Measurements from ENCODE around the gene DOCK11.

Gene DOCK11

DNA sequence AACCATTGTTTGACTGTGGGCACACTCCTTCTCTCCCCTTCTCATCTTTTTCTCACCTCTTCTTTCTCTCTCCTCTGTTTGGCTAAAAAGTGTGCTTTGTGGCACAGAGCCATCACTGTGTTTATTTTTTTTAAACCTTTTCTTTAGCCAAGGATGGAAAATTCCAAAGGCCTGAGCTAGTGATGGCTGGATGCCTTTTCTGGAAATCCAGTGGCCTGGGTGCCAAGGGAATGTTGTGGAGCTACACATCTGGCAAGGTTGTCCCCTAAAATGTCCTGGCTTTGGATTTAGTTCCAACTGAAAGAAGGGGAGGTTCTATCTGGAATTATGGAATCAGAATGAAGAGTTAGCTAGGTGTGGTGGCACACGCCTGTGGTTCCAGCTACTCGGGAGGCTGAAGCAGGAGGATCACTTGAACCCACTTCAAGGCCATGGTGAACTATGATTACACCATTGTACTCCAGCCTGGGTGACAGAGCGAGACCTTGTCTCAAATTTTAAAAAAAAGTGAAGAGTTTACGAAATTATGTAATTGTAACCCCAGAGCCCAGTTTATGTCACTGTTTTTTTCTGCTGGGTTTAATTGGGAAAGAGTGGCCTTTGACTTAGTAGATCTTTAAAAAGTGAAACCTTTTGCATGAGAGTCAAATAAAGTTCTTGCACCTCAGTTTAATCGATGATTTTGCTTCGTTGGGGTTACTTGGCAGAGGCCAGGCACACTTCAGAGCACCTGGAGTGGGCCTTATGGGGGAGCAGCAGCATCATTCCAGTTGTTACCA, 17.7 kb downstream of the DOCK11 start:
- H3K9me3 Mint-ChIP-seq: peaks cover 6% of the 10 kb centered on the region
- H3K27me3 Mint-ChIP-seq: no peaks in the 10 kb centered on the region
- H3K27ac Mint-ChIP-seq: peak overlapping the region; percentile 40
- no peak overlapping the region for H3K4me3 Mint-ChIP-seq
- peaks cover 46% of the 10 kb centered on the region for H3K36me3 Mint-ChIP-seq (ENCODE audit: low read depth)
- H3K4me1 Mint-ChIP-seq (ENCODE audit: low read depth): peaks cover 63% of the 10 kb centered on the region

- Mint-ChIP-seq H3K27ac (peak overlapping the region; percentile 75), H3K9me3 (peaks cover 4% of the 10 kb centered on the region), H3K36me3 (ENCODE audit: low read depth) (peaks cover 10% of the 10 kb centered on the region), H3K4me3 (no peak overlapping the region), H3K4me1 (ENCODE audit: low read depth) (peaks cover 74% of the 10 kb centered on the region), H3K27me3 (no peaks in the 10 kb centered on the region)
These were observed 24.0 kb downstream of the DOCK11 start for GRCh38 chrX:118519411-118520215.

DNA sequence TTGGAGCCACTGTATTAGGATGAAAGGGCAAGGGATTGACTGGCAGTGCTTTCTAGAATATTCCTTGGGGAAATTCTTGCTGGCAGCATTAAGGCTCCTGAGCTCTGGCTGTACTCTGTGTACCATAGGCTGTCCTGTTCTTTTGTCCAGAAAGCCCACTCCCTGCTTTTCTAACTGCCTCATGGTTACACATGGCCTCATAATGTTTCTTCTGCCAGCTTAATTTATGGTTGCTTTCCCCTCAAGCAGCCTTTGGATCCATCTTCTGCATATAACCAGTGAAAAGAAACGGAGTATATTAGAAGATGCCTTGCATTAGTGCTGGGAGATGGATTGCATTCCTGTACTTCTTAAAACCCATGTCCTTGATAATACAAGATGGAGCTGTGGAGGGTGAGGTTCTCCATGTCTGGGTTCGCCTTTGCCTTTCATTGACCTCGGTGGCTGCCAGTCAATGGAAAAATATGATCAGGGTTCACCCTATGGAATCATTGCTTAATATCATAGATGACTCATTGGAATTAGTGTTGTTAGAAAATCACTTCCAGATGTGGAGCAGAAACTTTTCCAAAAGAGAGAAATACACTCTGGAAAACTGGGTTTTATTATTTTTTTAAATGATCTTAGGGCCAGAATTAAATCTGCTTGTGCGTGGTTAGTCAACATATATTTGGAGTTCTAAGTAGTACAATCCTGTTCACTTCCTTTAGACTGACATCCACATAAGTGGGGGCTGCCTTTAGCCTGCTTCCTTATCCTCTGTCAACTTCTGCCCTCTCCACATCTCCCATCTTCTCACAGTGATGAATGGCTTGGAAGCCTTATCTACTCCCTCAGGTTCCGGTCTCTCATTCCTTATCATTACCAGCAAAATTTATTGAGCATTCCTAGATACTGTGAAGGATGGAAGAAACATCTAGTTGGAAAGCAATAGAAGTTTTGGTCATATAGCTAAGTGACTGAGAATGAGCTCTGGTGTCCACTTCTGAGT, 24.9 kb downstream of the DOCK11 start:
- Mint-ChIP-seq H3K4me3 (peak overlapping the region; percentile 35), H3K9me3 (no peaks in the 10 kb centered on the region), H3K27me3 (no peaks in the 10 kb centered on the region), H3K36me3 (ENCODE audit: low read depth) (peaks cover 5% of the 10 kb centered on the region), H3K4me1 (ENCODE audit: low read depth) (peaks cover 74% of the 10 kb centered on the region), H3K27ac (peak overlapping the region; percentile 75)

GRCh38 chrX:118521435-118521834, 25.8 kb downstream of the DOCK11 start:
- Mint-ChIP-seq H3K36me3 (ENCODE audit: low read depth) (peaks cover 5% of the 10 kb centered on the region), H3K9me3 (no peaks in the 10 kb centered on the region), H3K27ac (peak overlapping the region; percentile 75), H3K27me3 (no peaks in the 10 kb centered on the region), H3K4me3 (no peak overlapping the region), H3K4me1 (ENCODE audit: low read depth) (peaks cover 82% of the 10 kb centered on the region)

- Mint-ChIP-seq H3K4me3 (no peak overlapping the region), H3K27ac (no peak overlapping the region), H3K27me3 (no peaks in the 10 kb centered on the region), H3K36me3 (ENCODE audit: low read depth) (peaks cover 5% of the 10 kb centered on the region), H3K9me3 (no peaks in the 10 kb centered on the region), H3K4me1 (ENCODE audit: low read depth) (peaks cover 91% of the 10 kb centered on the region)
These were observed 26.8 kb downstream of the DOCK11 start for GRCh38 chrX:118522230-118522926.

DNA sequence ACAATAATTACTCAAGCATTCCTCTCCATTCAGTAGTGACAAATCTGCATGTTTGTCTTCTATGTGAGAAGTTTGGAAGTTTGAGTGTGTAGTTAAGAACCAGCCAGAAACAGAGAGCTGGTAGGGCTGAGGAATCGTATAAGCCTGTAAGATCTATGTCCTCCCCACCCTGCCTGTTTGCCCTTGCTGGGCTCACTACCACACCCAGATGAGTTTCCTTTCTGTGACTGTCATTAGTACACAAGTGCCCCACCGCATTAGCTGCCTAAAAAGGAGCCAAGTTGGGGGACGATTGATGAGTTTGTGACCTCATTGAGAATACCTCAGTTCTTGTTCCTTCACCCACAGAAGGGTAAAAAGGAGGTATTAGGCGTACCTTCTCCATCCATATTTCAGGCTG, 28.3 kb downstream of the DOCK11 start:
- peaks cover 90% of the 10 kb centered on the region for H3K4me1 Mint-ChIP-seq (ENCODE audit: low read depth)
- H3K27me3 Mint-ChIP-seq: no peaks in the 10 kb centered on the region
- no peaks in the 10 kb centered on the region for H3K9me3 Mint-ChIP-seq
- H3K27ac Mint-ChIP-seq: peak overlapping the region; percentile 87
- H3K4me3 Mint-ChIP-seq: peak overlapping the region; percentile 40
- H3K36me3 Mint-ChIP-seq (ENCODE audit: low read depth): peaks cover 5% of the 10 kb centered on the region

DNA sequence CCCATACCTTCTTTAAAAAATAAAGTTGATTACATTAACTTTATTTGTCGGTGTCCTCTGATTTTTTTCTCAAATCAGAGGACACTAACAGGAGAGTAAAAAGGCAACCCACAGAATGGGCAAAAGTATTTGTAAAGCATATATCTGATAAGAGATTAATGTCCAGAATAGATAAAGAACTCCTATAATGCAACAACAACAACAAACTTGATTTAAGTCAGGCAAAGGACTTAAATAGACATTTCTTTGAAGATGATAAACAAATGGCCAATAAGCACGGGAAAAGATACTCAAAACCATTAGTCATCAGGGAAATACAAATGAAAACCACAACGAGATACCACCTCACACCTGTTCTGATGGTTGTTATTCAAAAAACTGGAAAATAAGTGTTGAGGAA, 28.7 kb downstream of the DOCK11 start:
- Mint-ChIP-seq H3K27ac (peak overlapping the region; percentile 87), H3K36me3 (ENCODE audit: low read depth) (peaks cover 5% of the 10 kb centered on the region), H3K27me3 (no peaks in the 10 kb centered on the region), H3K9me3 (no peaks in the 10 kb centered on the region), H3K4me3 (peak overlapping the region; percentile 40), H3K4me1 (ENCODE audit: low read depth) (peaks cover 89% of the 10 kb centered on the region)

DNA sequence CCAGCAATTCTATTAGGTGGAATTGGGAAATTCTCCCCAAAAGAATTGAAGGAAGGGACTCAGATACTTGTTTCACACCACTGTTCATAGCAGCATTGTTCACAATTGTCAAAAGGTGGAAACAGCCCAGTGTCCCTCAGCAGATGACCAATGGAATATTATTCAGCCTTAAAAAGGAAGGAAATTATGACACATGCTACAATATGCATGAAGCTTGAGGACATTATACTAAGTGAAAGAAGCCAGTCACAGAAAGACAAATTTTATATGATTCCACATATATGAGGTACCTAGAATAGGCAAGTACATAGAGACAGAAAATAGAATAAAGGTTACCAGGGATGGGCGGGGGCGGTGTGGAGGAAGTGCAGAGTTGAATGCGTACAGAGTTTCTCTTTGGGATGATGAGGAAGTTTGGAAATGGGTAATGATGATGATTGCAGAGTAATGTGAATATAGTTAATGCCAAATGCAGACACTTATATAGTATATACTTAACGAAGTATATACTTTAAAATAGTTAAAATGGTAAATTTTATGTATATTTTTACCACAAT, 29.6 kb downstream of the DOCK11 start:
- Mint-ChIP-seq H3K36me3 (ENCODE audit: low read depth) (peaks cover 5% of the 10 kb centered on the region), H3K9me3 (no peaks in the 10 kb centered on the region), H3K4me1 (ENCODE audit: low read depth) (peaks cover 89% of the 10 kb centered on the region), H3K4me3 (no peak overlapping the region), H3K27ac (peak overlapping the region; percentile 90), H3K27me3 (no peaks in the 10 kb centered on the region)

DNA sequence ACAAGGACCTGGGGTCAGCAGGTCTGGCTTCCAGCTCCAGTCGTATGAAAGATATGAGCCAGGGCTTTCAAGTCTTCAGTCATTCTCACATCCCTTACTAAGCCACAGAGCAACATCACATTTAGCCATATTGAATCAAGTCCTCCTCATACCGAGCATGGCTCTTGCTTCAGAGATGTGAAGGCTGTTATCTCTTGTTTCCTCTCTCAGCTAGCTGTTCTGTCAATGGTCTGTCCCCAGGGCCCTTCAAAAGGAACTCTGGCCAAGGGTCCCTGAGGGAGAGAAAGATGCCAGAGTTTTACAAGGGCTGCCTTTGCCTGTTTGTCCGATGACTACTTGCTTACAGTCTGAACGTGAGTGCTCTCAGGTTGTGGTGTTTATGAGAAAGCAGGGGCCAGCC, 30.5 kb downstream of the DOCK11 start:
- H3K36me3 Mint-ChIP-seq (ENCODE audit: low read depth): no peaks in the 10 kb centered on the region
- no peaks in the 10 kb centered on the region for H3K9me3 Mint-ChIP-seq
- no peak overlapping the region for H3K4me3 Mint-ChIP-seq
- H3K4me1 Mint-ChIP-seq (ENCODE audit: low read depth): peaks cover 89% of the 10 kb centered on the region
- H3K27ac Mint-ChIP-seq: peak overlapping the region; percentile 84
- H3K27me3 Mint-ChIP-seq: no peaks in the 10 kb centered on the region

DNA sequence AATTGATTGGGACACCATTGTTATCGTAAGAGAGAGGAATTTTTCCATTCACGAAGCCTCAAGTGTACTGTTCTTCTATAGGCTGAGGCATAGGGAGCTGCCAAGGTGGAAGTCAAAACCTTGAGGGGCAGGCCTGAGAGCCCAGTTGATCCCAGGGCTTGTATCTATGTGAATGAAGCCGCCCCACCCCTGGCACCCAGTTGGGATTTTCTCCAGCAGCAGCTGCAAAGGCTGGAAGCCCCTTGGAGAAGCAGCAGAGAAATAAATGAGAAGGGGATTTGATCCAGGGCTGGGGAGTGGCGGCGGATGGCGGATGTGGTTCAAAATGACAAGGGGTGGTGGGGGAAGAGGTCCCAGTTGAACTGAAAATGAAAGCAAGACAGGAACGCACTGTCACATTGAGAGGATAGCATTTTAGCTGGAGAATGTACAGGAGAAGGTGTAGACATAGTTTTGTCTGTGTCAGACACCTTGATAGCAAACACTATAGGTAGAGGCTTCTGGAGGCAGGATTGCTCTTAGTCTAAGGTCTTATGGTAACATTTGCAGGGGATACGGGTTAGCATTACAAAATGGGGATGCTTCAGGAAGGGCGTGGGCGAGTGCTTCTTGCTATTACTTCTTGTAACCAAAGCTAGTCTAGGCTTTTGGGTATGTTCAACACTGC, 32.6 kb downstream of the DOCK11 start:
- peaks cover 7% of the 10 kb centered on the region for H3K36me3 Mint-ChIP-seq (ENCODE audit: low read depth)
- H3K4me1 Mint-ChIP-seq (ENCODE audit: low read depth): peaks cover 81% of the 10 kb centered on the region
- H3K4me3 Mint-ChIP-seq: peak overlapping the region; percentile 90
- H3K27me3 Mint-ChIP-seq: no peaks in the 10 kb centered on the region
- peaks cover 3% of the 10 kb centered on the region for H3K9me3 Mint-ChIP-seq
- peak overlapping the region; percentile 96 for H3K27ac Mint-ChIP-seq

GRCh38 chrX:118530219-118530911, 34.8 kb downstream of the DOCK11 start:
- H3K4me3 Mint-ChIP-seq: peak overlapping the region; percentile 43
- peaks cover 3% of the 10 kb centered on the region for H3K9me3 Mint-ChIP-seq
- peaks cover 7% of the 10 kb centered on the region for H3K36me3 Mint-ChIP-seq (ENCODE audit: low read depth)
- peak overlapping the region; percentile 96 for H3K27ac Mint-ChIP-seq
- H3K27me3 Mint-ChIP-seq: no peaks in the 10 kb centered on the region
- peaks cover 83% of the 10 kb centered on the region for H3K4me1 Mint-ChIP-seq (ENCODE audit: low read depth)

- Mint-ChIP-seq H3K27me3 (no peaks in the 10 kb centered on the region), H3K4me1 (ENCODE audit: low read depth) (peaks cover 86% of the 10 kb centered on the region), H3K36me3 (ENCODE audit: low read depth) (peaks cover 7% of the 10 kb centered on the region), H3K27ac (peak overlapping the region; percentile 90), H3K4me3 (peak overlapping the region; percentile 53), H3K9me3 (peaks cover 3% of the 10 kb centered on the region)
These were observed 39.3 kb downstream of the DOCK11 start for GRCh38 chrX:118534716-118535493.

All from stimulated activated naive CD8-positive, alpha-beta T cell treated with anti-CD3 and anti-CD28 coated beads, Interleukin-15, Interleukin-2, amounts not matched to agents 100 ng/mL and 50 ng/mL, for 24 hours (primary cell).